Osteocyte (in vitro differentiated cells): ENCODE measurements around the gene DOCK3. TPM values are rescaled to one million over a fixed set of nuclear protein-coding genes. Genes with fewer than 3 reads are reported as not detected.
"Not testable (repeated sequence)": the region's sequence is repeated elsewhere in the genome, so short reads cannot be mapped to it uniquely, and the experiment has no call there.

ENCODE experiments used
- DNase-seq: peaks from one replicate; pipeline ENCODE4 v3.0.0; 2021; ENCODE audit warnings: mixed read lengths; ENCODE audit not compliant: unreplicated experiment; ENCODE audit errors: extremely low spot score
- H3K27ac Mint-ChIP-seq: one replicate; pipeline ENCODE4 v1.8.0; 2021; ENCODE audit warnings: mild to moderate bottlenecking, mixed read lengths; ENCODE audit not compliant: unreplicated experiment
- H3K27me3 Mint-ChIP-seq: one replicate; pipeline ENCODE4 v1.8.0; 2021; ENCODE audit warnings: mixed read lengths; ENCODE audit not compliant: unreplicated experiment
- H3K36me3 Mint-ChIP-seq: one replicate; pipeline ENCODE4 v1.8.0; 2021; ENCODE audit warnings: mixed read lengths; ENCODE audit not compliant: unreplicated experiment
- H3K4me1 Mint-ChIP-seq: one replicate; pipeline ENCODE4 v1.8.0; 2021; ENCODE audit warnings: mixed read lengths; ENCODE audit not compliant: unreplicated experiment
- H3K4me3 Mint-ChIP-seq: one replicate; pipeline ENCODE4 v1.8.0; 2021; ENCODE audit warnings: mild to moderate bottlenecking, moderate library complexity, mixed read lengths; ENCODE audit not compliant: unreplicated experiment
- H3K9me3 Mint-ChIP-seq: one replicate; pipeline ENCODE4 v1.8.0; 2021; ENCODE audit warnings: mixed read lengths; ENCODE audit not compliant: unreplicated experiment
- total RNA-seq: library from RNA; stranded (reverse); gene quantifications from 2 replicates; pipeline ENCODE4 v1.2.1, GENCODE V29; 2021
- TF ChIP-seq, protein P1 (sequence below): fragments of 200-600 bp; sonication (generic); IDR thresholded peaks from 2 replicates; pipeline ENCODE4 v1.5.0; 2021; ENCODE audit warnings: antibody characterized with exemption, mild to moderate bottlenecking, moderate library complexity

DOCK3 gene
- total RNA-seq, 1 donor from 2014 or later, result 0.24 TPM

DNA sequence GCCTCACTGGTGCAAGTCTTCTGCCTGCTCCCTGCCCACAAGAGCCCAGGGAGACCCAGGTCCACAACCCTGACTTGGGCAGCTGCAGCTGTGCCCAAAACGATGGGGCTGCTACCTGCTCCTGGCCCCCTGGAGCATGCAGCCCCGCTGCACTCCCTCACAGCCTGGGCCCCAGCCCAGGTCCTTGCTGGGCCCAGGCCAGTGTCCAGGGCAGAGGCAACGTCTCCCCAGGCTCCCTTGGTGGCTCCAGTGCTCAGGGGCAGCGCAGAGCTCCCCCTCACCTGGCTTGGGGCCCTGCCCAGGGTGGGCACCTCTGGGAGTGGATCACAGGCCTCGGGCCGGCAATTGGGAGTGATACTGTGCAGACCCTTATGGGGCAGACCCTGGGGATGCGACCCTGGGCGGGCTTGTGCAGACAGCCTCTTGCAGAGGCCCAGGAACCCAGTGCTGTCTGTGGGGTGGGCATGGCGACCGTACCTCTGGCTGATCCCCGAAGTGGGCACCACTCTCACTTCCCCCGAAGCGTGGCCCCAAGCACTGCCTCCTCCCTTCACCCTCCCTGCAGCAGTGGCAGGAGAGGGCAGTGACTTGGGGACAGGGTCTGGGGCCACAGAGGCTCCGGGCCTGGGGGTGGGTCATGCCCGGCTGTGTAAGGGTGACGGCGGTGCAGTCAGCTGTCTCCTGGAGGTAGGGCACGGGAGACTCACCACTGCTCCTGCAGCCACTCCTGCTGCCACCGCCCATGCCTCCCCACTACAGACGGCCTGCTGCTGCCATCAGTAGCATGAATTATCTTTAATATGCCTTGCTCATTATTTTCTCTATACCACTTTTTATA is 255.9 kb downstream of the DOCK3 start:
- H3K9me3 Mint-ChIP-seq, result no peaks in the 10 kb centered on the region
- H3K27ac Mint-ChIP-seq, result no peak overlapping the region
- DNase-seq, result peak; percentile 83
- no peak overlapping the region for H3K4me3 Mint-ChIP-seq
- no peaks in the 10 kb centered on the region for H3K36me3 Mint-ChIP-seq
- TF ChIP-seq, protein P1, sequence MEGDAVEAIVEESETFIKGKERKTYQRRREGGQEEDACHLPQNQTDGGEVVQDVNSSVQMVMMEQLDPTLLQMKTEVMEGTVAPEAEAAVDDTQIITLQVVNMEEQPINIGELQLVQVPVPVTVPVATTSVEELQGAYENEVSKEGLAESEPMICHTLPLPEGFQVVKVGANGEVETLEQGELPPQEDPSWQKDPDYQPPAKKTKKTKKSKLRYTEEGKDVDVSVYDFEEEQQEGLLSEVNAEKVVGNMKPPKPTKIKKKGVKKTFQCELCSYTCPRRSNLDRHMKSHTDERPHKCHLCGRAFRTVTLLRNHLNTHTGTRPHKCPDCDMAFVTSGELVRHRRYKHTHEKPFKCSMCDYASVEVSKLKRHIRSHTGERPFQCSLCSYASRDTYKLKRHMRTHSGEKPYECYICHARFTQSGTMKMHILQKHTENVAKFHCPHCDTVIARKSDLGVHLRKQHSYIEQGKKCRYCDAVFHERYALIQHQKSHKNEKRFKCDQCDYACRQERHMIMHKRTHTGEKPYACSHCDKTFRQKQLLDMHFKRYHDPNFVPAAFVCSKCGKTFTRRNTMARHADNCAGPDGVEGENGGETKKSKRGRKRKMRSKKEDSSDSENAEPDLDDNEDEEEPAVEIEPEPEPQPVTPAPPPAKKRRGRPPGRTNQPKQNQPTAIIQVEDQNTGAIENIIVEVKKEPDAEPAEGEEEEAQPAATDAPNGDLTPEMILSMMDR, result no peak
- H3K4me1 Mint-ChIP-seq, result no peaks in the 10 kb centered on the region
- H3K27me3 Mint-ChIP-seq, result no peaks in the 10 kb centered on the region

DNA sequence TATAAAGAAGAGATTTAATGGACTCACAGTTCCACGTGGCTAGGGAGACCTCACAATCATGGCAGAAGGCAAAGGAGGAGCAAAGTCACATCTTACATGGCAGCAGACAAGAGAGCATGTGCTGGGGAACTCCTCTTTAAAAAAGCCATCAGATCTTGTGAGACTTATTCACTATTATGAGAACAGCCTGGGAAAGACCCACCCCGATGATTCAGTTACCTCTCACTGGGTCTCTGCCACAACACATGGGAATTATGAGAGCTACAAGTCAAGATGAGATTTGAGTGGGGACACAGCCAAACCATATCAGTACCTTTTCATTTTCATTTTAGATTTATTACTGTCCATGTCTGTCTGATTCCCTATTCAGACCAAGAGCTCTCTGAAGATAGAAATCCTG is 258.2 kb downstream of the DOCK3 start:
- H3K27me3 Mint-ChIP-seq, H3K4me3 Mint-ChIP-seq: not testable (repeated sequence)

DNA sequence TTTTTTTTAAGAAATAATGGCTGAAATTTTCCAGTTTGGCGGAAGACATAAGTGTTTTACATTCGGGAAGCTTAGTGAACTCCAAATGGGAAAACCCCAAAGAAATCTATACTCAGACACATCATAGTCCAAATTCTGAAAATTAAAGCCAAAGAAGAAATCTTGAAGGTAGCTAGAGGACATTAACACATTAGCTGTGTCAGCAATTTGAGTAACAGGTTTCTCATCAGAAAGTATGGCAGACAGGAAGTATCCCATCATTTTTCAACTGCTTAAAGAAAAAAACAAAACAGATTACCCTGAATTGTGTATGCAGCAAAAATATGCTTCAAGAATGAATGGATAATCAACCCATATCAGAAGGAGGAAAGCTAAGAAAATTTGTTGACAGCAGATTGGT is 261.7 kb downstream of the DOCK3 start:
- DNase-seq, result no peak
- H3K36me3 Mint-ChIP-seq, result no peaks in the 10 kb centered on the region
- no peak overlapping the region for H3K4me3 Mint-ChIP-seq
- H3K27me3 Mint-ChIP-seq, result peaks cover 2% of the 10 kb centered on the region
- H3K4me1 Mint-ChIP-seq, result no peaks in the 10 kb centered on the region
- H3K27ac Mint-ChIP-seq, result no peak overlapping the region
- H3K9me3 Mint-ChIP-seq, result no peaks in the 10 kb centered on the region
- TF ChIP-seq, protein P1, result no peak

More for the DNA sequence above, 258.2 kb downstream of the DOCK3 start:
- not testable (repeated sequence) for H3K36me3 Mint-ChIP-seq, H3K4me1 Mint-ChIP-seq, DNase-seq, H3K27ac Mint-ChIP-seq, H3K9me3 Mint-ChIP-seq

DNA sequence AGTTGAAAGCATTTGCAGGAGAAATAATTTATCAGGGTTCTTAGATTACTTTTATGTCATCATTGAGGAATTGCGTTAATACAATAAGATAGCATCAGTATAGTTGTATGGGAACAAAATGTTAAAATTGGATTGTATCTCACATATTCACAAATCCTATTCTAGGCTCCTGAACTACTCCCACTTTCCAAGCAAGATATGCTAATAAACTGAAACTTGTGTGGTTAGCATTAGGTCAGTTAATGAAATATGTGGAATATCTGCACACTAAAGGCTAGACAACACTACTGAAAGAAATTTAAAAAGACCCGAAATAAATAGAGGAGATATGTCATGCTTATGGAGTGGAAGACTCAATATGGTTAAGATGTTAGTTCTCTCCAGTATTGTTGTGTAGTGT is 272.7 kb downstream of the DOCK3 start:
- TF ChIP-seq, protein P1, result no peak
- H3K36me3 Mint-ChIP-seq, result no peaks in the 10 kb centered on the region
- H3K9me3 Mint-ChIP-seq, result no peaks in the 10 kb centered on the region
- H3K27ac Mint-ChIP-seq, result no peak overlapping the region
- H3K27me3 Mint-ChIP-seq, result peaks cover 14% of the 10 kb centered on the region
- no peak for DNase-seq
- H3K4me3 Mint-ChIP-seq, result no peak overlapping the region
- no peaks in the 10 kb centered on the region for H3K4me1 Mint-ChIP-seq

DNA sequence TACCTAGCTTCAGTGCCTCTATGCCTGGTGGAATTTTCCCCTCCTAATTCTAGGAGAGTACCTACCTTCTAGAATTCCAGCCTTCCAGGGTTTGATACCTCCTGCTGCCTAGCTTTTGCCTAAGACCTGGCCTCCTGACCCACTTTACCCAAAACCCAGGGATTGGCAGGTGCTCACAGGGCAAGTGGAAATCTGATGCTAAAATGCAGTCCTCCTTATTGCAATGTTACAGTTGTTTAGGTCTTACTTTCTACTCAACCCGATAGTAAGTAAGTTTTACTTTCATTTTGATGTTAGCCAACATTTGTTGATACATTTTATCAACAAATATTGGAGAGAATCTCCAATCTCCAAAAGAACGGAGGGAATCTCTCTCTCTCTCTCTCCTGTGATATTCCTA is 275.9 kb downstream of the DOCK3 start:
- Mint-ChIP-seq H3K27me3 (peaks cover 14% of the 10 kb centered on the region), H3K27ac (no peak overlapping the region), H3K4me1 (no peaks in the 10 kb centered on the region)

More for the DNA sequence above, 275.9 kb downstream of the DOCK3 start:
- Mint-ChIP-seq H3K4me3 (no peak overlapping the region), H3K9me3 (no peaks in the 10 kb centered on the region), H3K36me3 (no peaks in the 10 kb centered on the region)
- TF ChIP-seq, protein P1, result no peak
- no peak for DNase-seq
